Head of caudate nucleus (tissue), 42 donors: ENCODE measurements around the gene APBB2.

Source experiments
- DNase-seq, 42 donors: peaks; one replicate each; pipeline versions ENCODE4 v3.0.0 to v3.0.0-alpha.2; 2020 to 2021; ENCODE audit warnings: mixed read lengths in 7 of 42
- intact Hi-C: fragments of 100-400 bp; cut with DNase I; formaldehyde crosslinking; loops from one replicate; pipeline ENCODE4 v1.15.0; 2022

Gene APBB2

GRCh38 chr4:41217374-41217773, 3.0 kb upstream of the APBB2 start:
- no peak for DNase-seq
- intact Hi-C loops: loop anchor here (10.0 kb wide), 1 partner anchor 483 kb away; no protein-coding TSS in a partner anchor

GRCh38 chr4:41217020-41217333, 2.6 kb upstream of the APBB2 start:
- intact Hi-C loops: loop anchor here (10.0 kb wide), 1 partner anchor 482 kb away; no protein-coding TSS in a partner anchor
- DNase-seq: no peak

GRCh38 chr4:41216294-41217019, 2.1 kb upstream of the APBB2 start:
- peak; percentile 35 to 89 (median 72) for DNase-seq
- intact Hi-C loops: loop anchor here (10.0 kb wide), 1 partner anchor 482 kb away; no protein-coding TSS in a partner anchor

- intact Hi-C loops: loop anchor here (2.0 to 10.0 kb wide), 2 partner anchors 289 to 481 kb away; no protein-coding TSS in a partner anchor
These were observed 1.6 kb upstream of the APBB2 start for GRCh38 chr4:41215969-41216293.

GRCh38 chr4:41215155-41215554, 813 bp upstream of the APBB2 start:
- DNase-seq: peak in 4 of 42 donors; percentile 19 to 52 (median 32)
- intact Hi-C loops: loop anchor here (2.0 to 10.0 kb wide), 2 partner anchors 288 to 480 kb away; no protein-coding TSS in a partner anchor

More at GRCh38 chr4:41215969-41216293, 1.6 kb upstream of the APBB2 start:
- DNase-seq: peak in 1 of 42 donors; percentile 5

GRCh38 chr4:41214825-41215146, 444 bp upstream of the APBB2 start:
- DNase-seq: no peak
- intact Hi-C loops: loop anchor here (2.0 to 10.0 kb wide), 4 partner anchors 142 to 480 kb away; no protein-coding TSS in a partner anchor

GRCh38 chr4:41213625-41214135, 662 bp downstream of the APBB2 start:
- peak in 37 of 42 donors; percentile 12 to 69 (median 43) for DNase-seq
- intact Hi-C loops: loop anchor here (2.0 to 10.0 kb wide), 4 partner anchors 141 to 479 kb away; no protein-coding TSS in a partner anchor

- DNase-seq: peak in 39 of 42 donors; percentile 32 to 86 (median 67)
- intact Hi-C loops: loop anchor here (5.0 to 10.0 kb wide), 3 partner anchors 140 to 478 kb away; no protein-coding TSS in a partner anchor
These were observed 1.6 kb downstream of the APBB2 start for GRCh38 chr4:41212616-41213203.

- no peak for DNase-seq
- intact Hi-C loops: loop anchor here (5.0 to 10.0 kb wide), 3 partner anchors 140 to 477 kb away; no protein-coding TSS in a partner anchor
These were observed 2.3 kb downstream of the APBB2 start for GRCh38 chr4:41211951-41212615.

GRCh38 chr4:41209901-41210300, 4.4 kb downstream of the APBB2 start:
- no peak for DNase-seq

GRCh38 chr4:41209187-41209586, 5.2 kb downstream of the APBB2 start:
- intact Hi-C loops: loop anchor here (10.0 kb wide), 1 partner anchor 64 kb away; no protein-coding TSS in a partner anchor
- DNase-seq: peak in 13 of 42 donors; percentile 24 to 73 (median 30)

More at GRCh38 chr4:41209901-41210300, 4.4 kb downstream of the APBB2 start:
- intact Hi-C loops: loop anchor here (5.0 to 10.0 kb wide), 4 partner anchors 65 to 475 kb away; no protein-coding TSS in a partner anchor

GRCh38 chr4:41207291-41207831, 7.0 kb downstream of the APBB2 start:
- intact Hi-C loops: loop anchor here (10.0 kb wide), 1 partner anchor 63 kb away; no protein-coding TSS in a partner anchor
- DNase-seq: no peak

- DNase-seq: no peak
- intact Hi-C loops: loop anchor here (10.0 kb wide), 1 partner anchor 61 kb away; no protein-coding TSS in a partner anchor
These were observed 8.4 kb downstream of the APBB2 start for GRCh38 chr4:41205854-41206460.

GRCh38 chr4:41205130-41205529, 9.2 kb downstream of the APBB2 start:
- intact Hi-C loops: loop anchor here (10.0 kb wide), 1 partner anchor 60 kb away; no protein-coding TSS in a partner anchor
- peak in 15 of 42 donors; percentile 30 to 81 (median 44) for DNase-seq

- intact Hi-C loops: loop anchor here (10.0 kb wide), 1 partner anchor 60 kb away; no protein-coding TSS in a partner anchor
- DNase-seq: peak in 1 of 42 donors; percentile 26
These were observed 9.9 kb downstream of the APBB2 start for GRCh38 chr4:41204400-41204978.

- intact Hi-C loops: loop anchor here (10.0 kb wide), 1 partner anchor 59 kb away; no protein-coding TSS in a partner anchor
- no peak for DNase-seq
These were observed 10.5 kb downstream of the APBB2 start for GRCh38 chr4:41203841-41204240.

GRCh38 chr4:41202820-41203568, 11.3 kb downstream of the APBB2 start:
- intact Hi-C loops: loop anchor here (10.0 kb wide), 1 partner anchor 58 kb away; no protein-coding TSS in a partner anchor
- no peak for DNase-seq
